ENCODE results near the gene VILL. TPM values are rescaled to one million over a fixed set of nuclear protein-coding genes. Genes with fewer than 3 reads are reported as not detected.
A peak's percentile ranks its signal among the peaks of the same experiment; 100 is the strongest.

The VILL gene
- total RNA-seq, 4 donors from 2014 or later = 112 to 214 (median 172) TPM

DNA sequence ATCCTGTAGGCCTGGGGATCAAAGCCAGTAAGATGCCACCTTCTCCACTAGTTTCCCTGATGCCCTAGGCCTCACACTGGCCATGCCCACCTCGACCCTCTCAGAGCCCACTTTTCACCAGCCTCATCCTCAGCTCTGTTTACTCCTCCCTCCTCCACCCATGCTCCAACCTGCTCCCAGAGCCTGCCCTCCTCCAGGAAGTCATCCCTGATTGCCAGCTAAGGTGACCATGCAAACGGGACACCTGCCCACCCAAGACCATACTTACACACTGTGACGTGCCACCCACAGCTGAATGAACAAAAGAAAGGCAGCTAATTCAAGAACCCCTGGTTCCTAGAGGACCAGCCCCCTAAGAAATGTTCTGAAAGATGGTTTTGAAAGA is 29.7 kb downstream of the VILL start:
- in situ Hi-C loops (cut with MboI; ENCODE audit: low pct_ligation_motif_present in 1 of 4, low pct_unique_long_range_greater_than_20kb in 1 of 4, low sequenced_read_pairs in 3 of 4) (no loop called here), intact Hi-C loops (cut with DNase I; ENCODE audit: low total_unique reads) (no loop called here)
- no peak for TF ChIP-seq POLR2AphosphoS5 (IDR thresholded peaks at IDR 0.05)
- TF ChIP-seq, protein P1, sequence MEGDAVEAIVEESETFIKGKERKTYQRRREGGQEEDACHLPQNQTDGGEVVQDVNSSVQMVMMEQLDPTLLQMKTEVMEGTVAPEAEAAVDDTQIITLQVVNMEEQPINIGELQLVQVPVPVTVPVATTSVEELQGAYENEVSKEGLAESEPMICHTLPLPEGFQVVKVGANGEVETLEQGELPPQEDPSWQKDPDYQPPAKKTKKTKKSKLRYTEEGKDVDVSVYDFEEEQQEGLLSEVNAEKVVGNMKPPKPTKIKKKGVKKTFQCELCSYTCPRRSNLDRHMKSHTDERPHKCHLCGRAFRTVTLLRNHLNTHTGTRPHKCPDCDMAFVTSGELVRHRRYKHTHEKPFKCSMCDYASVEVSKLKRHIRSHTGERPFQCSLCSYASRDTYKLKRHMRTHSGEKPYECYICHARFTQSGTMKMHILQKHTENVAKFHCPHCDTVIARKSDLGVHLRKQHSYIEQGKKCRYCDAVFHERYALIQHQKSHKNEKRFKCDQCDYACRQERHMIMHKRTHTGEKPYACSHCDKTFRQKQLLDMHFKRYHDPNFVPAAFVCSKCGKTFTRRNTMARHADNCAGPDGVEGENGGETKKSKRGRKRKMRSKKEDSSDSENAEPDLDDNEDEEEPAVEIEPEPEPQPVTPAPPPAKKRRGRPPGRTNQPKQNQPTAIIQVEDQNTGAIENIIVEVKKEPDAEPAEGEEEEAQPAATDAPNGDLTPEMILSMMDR (IDR thresholded peaks at IDR 0.05) = no peak
- no peak for TF ChIP-seq EP300 (IDR thresholded peaks at IDR 0.05; ENCODE audit: low read depth)
- no peak for TF ChIP-seq POLR2A (IDR thresholded peaks at IDR 0.05)
- no peak for DNase-seq
- Histone ChIP-seq H3K27me3 (no peaks in the 10 kb centered on the region), H3K4me1 (peaks cover 0 to 28% (median 12%) of the 10 kb centered on the region in 4 donors), H3K27ac (no peak overlapping the region), H3K36me3 (peaks cover 0 to 27% (median 4%) of the 10 kb centered on the region in 4 donors), H3K4me3 (no peak overlapping the region), H3K9me3 (no peaks in the 10 kb centered on the region)
- WGBS, 2 donors (ENCODE audit: low coverage in 1 of 2) = 75 to 87% methylated on average over 3 of the region's 3 CpGs

DNA sequence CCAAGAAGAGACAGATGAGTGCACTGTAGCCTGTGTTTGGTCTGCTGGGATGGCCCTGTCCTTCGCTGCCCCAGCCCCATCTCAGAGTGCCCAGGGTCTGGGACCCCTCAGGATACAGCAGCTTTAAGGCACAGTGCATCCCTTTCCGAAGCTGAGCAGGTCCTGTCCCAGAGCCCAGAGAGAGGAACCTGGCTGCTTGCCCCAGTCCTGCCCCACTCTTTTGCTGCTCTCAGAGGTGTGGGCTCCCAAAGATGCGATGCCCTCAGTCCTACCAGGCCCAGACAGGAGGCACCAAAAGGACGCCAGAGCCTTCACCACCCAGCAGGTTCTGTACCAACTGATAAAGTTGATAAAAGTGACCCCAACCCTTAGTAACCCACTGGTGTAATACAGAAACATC is 30.6 kb downstream of the VILL start:
- no peak for TF ChIP-seq EP300 (IDR thresholded peaks at IDR 0.05; ENCODE audit: low read depth)
- no peak for TF ChIP-seq POLR2AphosphoS5 (IDR thresholded peaks at IDR 0.05)
- TF ChIP-seq, protein P1 (IDR thresholded peaks at IDR 0.05) = no peak
- TF ChIP-seq POLR2A (IDR thresholded peaks at IDR 0.05) = no peak
- peak; percentile 7 for DNase-seq
- Histone ChIP-seq H3K9me3 (no peaks in the 10 kb centered on the region), H3K27me3 (no peaks in the 10 kb centered on the region), H3K4me1 (peaks cover 0 to 32% (median 16%) of the 10 kb centered on the region in 4 donors), H3K36me3 (peaks cover 0 to 20% (median 2%) of the 10 kb centered on the region in 4 donors), H3K4me3 (no peak overlapping the region), H3K27ac (no peak overlapping the region)
- intact Hi-C loops (cut with DNase I; ENCODE audit: low total_unique reads) (no loop called here), in situ Hi-C loops (cut with MboI; ENCODE audit: low pct_ligation_motif_present in 1 of 4, low pct_unique_long_range_greater_than_20kb in 1 of 4, low sequenced_read_pairs in 3 of 4) (no loop called here)
- 89% methylated on average over 4 of the region's 4 CpGs; no CpG with 5 or more reads in 1 of the 2 donors for WGBS, 2 donors (ENCODE audit: low coverage in 1 of 2)

DNA sequence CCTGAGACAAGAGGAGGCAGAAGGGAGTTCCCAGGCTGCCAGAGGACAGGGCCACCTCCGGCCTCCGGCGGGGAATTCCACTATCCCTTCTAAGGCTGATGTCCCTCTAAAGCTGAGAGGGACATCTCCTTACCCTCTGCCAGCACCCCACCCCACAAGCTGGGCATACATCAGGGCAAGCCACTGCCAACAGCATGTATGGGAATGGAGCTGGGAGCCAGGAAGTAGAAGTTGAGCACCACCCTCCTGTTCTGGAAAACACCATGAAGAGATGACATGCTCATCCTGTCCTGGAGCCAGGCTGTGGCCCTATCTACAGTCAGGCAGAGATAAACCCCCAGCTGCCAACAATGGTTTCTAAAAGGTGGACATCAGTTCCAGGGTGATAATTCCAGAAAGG is 31.7 kb downstream of the VILL start:
- H3K4me3 ChIP-seq = no peak overlapping the region
- no peak for TF ChIP-seq EP300 (IDR thresholded peaks at IDR 0.05; ENCODE audit: low read depth)
- TF ChIP-seq, protein P1 (IDR thresholded peaks at IDR 0.05) = no peak
- TF ChIP-seq POLR2A (IDR thresholded peaks at IDR 0.05) = no peak
- no peak for TF ChIP-seq POLR2AphosphoS5 (IDR thresholded peaks at IDR 0.05)
- intact Hi-C loops (cut with DNase I; ENCODE audit: low total_unique reads) = no loop called here
- peaks cover 0 to 9% (median 0%) of the 10 kb centered on the region in 4 donors for H3K36me3 ChIP-seq
- H3K27me3 ChIP-seq = no peaks in the 10 kb centered on the region
- peaks cover 0 to 32% (median 16%) of the 10 kb centered on the region in 4 donors for H3K4me1 ChIP-seq
- H3K27ac ChIP-seq = no peak overlapping the region
- in situ Hi-C loops (cut with MboI; ENCODE audit: low pct_ligation_motif_present in 1 of 4, low pct_unique_long_range_greater_than_20kb in 1 of 4, low sequenced_read_pairs in 3 of 4) = no loop called here
- 59% methylated on average over 3 of the region's 3 CpGs; no CpG with 5 or more reads in 1 of the 2 donors for WGBS, 2 donors (ENCODE audit: low coverage in 1 of 2)
- H3K9me3 ChIP-seq = no peaks in the 10 kb centered on the region
- peak; percentile 9 for DNase-seq

DNA sequence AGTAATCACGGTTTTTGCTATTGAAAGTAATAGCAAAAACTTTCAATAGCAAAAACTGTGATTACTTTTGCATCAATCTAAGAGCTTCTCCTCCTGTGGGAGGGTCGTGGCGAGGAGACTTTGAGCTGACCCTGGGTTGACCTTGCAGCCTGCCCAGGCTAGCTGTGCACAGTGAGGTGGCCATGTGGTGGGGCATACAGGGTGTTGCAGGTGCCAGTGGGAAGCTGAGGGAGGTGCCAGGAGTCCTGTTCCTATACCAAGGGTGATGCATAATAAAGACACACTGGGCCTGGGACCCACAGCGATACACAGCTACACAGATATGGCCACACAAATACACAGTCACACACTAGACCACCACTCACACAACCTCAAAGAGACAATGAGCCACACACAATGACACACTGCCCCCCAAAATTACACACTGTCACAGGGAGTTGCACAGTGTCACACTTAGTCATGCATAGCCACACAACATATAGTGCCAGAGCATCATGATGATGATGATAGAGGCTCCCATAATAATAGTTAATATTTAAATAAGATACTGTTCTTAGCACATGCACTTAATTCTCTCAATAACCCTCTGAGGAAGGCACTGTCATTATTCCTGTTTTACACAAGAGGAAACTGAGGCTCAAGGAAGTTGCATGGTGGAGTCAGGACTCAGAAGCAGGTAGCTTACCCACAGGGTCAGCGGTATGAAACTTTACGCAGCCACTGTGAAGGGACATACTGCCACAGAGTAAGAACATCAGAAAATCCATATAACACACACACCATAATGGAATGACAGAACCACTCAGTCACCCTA is 32.5 kb downstream of the VILL start:
- H3K27me3 ChIP-seq = no peaks in the 10 kb centered on the region
- H3K9me3 ChIP-seq = no peaks in the 10 kb centered on the region
- H3K4me1 ChIP-seq = peaks cover 0 to 32% (median 16%) of the 10 kb centered on the region in 4 donors
- DNase-seq = peak; percentile 10
- intact Hi-C loops (cut with DNase I; ENCODE audit: low total_unique reads) (no loop called here), in situ Hi-C loops (cut with MboI; ENCODE audit: low pct_ligation_motif_present in 1 of 4, low pct_unique_long_range_greater_than_20kb in 1 of 4, low sequenced_read_pairs in 3 of 4) (no loop called here)
- peaks cover 0 to 4% (median 0%) of the 10 kb centered on the region in 4 donors for H3K36me3 ChIP-seq
- H3K4me3 ChIP-seq = peak overlapping the region in 3 of 4 donors; percentile 55 to 66 (median 61)
- no peak for TF ChIP-seq EP300 (IDR thresholded peaks at IDR 0.05; ENCODE audit: low read depth)
- no peak for TF ChIP-seq POLR2AphosphoS5 (IDR thresholded peaks at IDR 0.05)
- no peak for TF ChIP-seq POLR2A (IDR thresholded peaks at IDR 0.05)
- TF ChIP-seq, protein P1 (IDR thresholded peaks at IDR 0.05) = no peak
- H3K27ac ChIP-seq = peak overlapping the region; percentile 89 to 93 (median 92)
- 90% methylated on average over 2 to 6 of the region's 6 CpGs for WGBS, 2 donors (ENCODE audit: low coverage in 1 of 2)
